ENCODE data around the gene ZBED4. TPM values are rescaled to one million over a fixed set of nuclear protein-coding genes. Genes with fewer than 3 reads are reported as not detected.

ZBED4 gene
- total RNA-seq, 4 donors from 2014 or later: 19.9 to 30.7 (median 24.9) TPM

DNA sequence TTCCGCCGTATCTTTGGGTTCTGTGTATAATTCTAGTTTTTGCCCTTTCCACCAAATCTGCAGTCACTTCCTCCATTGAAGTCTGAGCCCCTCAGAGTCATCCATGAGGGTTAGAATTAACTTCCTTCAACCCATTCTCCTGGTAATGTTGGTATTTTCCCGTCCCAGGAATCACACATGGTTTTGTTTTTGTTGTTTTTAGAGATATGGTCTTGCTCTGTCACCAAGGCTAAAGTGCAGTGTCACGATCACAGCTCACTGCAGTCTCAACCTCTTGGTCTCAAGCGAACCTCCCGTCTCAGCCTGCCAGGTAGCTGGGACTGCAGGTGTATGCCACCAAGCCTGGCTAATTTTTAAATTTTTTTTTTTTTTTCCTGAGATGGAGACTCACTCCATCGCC lies 18.7 kb downstream of the ZBED4 start:
- Histone ChIP-seq H3K27me3 (no peaks in the 10 kb centered on the region), H3K9me3 (no peaks in the 10 kb centered on the region)
- 88 to 96% methylated on average over 7 of the region's 7 CpGs for WGBS, 2 donors (ENCODE audit: low coverage in 1 of 2)

DNA sequence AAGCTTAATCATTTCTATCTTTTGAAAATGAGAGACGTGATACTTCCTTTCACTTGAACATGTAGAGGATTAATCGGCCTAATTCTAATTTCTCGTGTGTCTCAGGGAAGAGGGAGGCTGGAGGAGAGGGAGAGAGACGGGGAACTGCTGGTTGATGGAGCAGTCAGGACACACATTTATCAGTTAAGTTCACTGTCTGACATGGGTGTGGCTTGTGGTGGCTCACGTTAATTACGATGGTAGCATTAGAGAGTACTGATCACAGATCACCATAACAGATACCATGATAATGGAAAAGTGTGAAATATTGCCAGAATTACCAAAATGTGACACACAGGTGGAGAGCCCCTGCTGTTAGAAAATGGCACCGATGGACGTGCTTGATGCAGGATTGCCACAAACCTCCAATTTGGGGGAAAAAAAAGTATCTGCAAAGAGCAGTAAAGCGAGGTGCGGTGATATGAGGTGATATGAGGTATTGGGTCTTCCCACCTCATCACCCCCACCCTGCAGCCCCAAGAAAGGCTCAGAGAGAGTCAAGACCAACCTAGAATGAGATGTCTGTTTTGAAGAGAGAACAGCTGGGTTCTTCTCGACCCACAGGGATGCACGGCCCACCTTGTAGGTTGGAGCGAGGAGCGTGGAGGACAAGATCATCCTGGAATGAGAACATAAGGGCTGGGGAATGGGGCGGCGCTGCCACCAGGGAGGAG lies 19.7 kb downstream of the ZBED4 start:
- no peaks in the 10 kb centered on the region for H3K4me1 ChIP-seq
- H3K36me3 ChIP-seq: no peaks in the 10 kb centered on the region
- H3K27me3 ChIP-seq: no peaks in the 10 kb centered on the region
- TF ChIP-seq POLR2A (IDR thresholded peaks at IDR 0.05) (no peak), EP300 (IDR thresholded peaks at IDR 0.05; ENCODE audit: low read depth) (no peak), POLR2AphosphoS5 (IDR thresholded peaks at IDR 0.05) (no peak)
- TF ChIP-seq, protein P1, sequence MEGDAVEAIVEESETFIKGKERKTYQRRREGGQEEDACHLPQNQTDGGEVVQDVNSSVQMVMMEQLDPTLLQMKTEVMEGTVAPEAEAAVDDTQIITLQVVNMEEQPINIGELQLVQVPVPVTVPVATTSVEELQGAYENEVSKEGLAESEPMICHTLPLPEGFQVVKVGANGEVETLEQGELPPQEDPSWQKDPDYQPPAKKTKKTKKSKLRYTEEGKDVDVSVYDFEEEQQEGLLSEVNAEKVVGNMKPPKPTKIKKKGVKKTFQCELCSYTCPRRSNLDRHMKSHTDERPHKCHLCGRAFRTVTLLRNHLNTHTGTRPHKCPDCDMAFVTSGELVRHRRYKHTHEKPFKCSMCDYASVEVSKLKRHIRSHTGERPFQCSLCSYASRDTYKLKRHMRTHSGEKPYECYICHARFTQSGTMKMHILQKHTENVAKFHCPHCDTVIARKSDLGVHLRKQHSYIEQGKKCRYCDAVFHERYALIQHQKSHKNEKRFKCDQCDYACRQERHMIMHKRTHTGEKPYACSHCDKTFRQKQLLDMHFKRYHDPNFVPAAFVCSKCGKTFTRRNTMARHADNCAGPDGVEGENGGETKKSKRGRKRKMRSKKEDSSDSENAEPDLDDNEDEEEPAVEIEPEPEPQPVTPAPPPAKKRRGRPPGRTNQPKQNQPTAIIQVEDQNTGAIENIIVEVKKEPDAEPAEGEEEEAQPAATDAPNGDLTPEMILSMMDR (IDR thresholded peaks at IDR 0.05): no peak
- H3K9me3 ChIP-seq: no peaks in the 10 kb centered on the region
- in situ Hi-C loops (cut with MboI; ENCODE audit: low pct_ligation_motif_present in 1 of 4, low pct_unique_long_range_greater_than_20kb in 1 of 4, low sequenced_read_pairs in 3 of 4) (loop anchor here in 1 of 4 donors (25.0 kb wide), 1 partner anchor 89 kb away; the partner anchor contains the start of gene PIM3), intact Hi-C loops (cut with DNase I; ENCODE audit: low total_unique reads) (no loop called here)
- no peak for DNase-seq
- no peak overlapping the region for H3K4me3 ChIP-seq
- 89 to 92% methylated on average over 12 to 16 of the region's 16 CpGs for WGBS, 2 donors (ENCODE audit: low coverage in 1 of 2)
- no peak overlapping the region for H3K27ac ChIP-seq

More for the DNA sequence above, 18.7 kb downstream of the ZBED4 start:
- no peak overlapping the region for H3K4me3 ChIP-seq
- in situ Hi-C loops (cut with MboI; ENCODE audit: low pct_ligation_motif_present in 1 of 4, low pct_unique_long_range_greater_than_20kb in 1 of 4, low sequenced_read_pairs in 3 of 4) (loop anchor here in 1 of 4 donors (25.0 kb wide), 1 partner anchor 90 kb away; the partner anchor contains the start of gene PIM3), intact Hi-C loops (cut with DNase I; ENCODE audit: low total_unique reads) (no loop called here)
- no peaks in the 10 kb centered on the region for H3K36me3 ChIP-seq
- H3K4me1 ChIP-seq: no peaks in the 10 kb centered on the region
- DNase-seq: no peak
- no peak overlapping the region for H3K27ac ChIP-seq
- TF ChIP-seq EP300 (IDR thresholded peaks at IDR 0.05; ENCODE audit: low read depth) (no peak), POLR2A (IDR thresholded peaks at IDR 0.05) (no peak), POLR2AphosphoS5 (IDR thresholded peaks at IDR 0.05) (no peak)
- TF ChIP-seq, protein P1 (IDR thresholded peaks at IDR 0.05): no peak

DNA sequence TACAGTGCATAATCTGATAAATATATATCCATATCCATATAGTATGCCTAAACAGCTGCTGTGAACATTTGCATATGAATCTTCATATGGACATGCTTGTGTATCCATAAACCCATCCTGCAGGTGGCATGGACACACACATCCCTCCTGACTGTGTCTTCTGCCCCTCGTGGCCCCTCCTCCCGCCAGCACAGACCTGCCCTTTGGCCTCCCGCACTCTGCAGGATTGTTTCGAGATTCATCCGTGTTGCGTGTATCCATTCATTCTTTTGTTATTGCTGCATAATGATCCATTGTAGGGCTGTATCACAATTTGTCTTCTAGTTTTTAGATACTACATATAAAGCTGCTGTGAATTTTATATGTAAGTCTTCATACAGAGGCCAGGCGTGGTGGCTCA lies 24.0 kb downstream of the ZBED4 start:
- Histone ChIP-seq H3K27me3 (no peaks in the 10 kb centered on the region), H3K36me3 (no peaks in the 10 kb centered on the region), H3K4me1 (no peaks in the 10 kb centered on the region), H3K9me3 (no peaks in the 10 kb centered on the region), H3K27ac (no peak overlapping the region), H3K4me3 (no peak overlapping the region)
- TF ChIP-seq POLR2AphosphoS5 (IDR thresholded peaks at IDR 0.05): no peak
- no peak for TF ChIP-seq EP300 (IDR thresholded peaks at IDR 0.05; ENCODE audit: low read depth)
- TF ChIP-seq, protein P1 (IDR thresholded peaks at IDR 0.05): no peak
- TF ChIP-seq POLR2A (IDR thresholded peaks at IDR 0.05): no peak
- intact Hi-C loops (cut with DNase I; ENCODE audit: low total_unique reads): no loop called here
- DNase-seq: no peak
- WGBS, 2 donors (ENCODE audit: low coverage in 1 of 2): 96 to 99% methylated on average over 7 of the region's 7 CpGs
- in situ Hi-C loops (cut with MboI; ENCODE audit: low pct_ligation_motif_present in 1 of 4, low pct_unique_long_range_greater_than_20kb in 1 of 4, low sequenced_read_pairs in 3 of 4): no loop called here

DNA sequence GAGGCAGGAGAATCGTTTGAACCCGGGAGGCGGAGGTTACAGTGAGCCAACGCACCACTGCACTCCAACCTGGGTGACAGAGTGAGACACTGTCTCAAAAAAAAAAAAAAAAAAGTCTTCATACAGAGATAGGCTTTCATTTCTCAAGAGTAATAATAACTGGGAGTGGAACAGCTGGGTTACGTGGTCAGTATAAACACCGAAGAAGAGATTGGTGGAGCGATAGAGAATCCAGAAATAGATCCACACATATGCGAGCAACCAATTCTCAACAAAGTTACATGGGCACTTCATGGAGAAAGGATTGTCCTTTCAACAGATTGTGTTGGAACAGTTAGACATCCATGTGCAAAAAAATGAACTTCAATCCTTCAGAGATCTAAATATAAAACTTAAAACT lies 24.6 kb downstream of the ZBED4 start:
- WGBS, 2 donors (ENCODE audit: low coverage in 1 of 2): 94 to 96% methylated on average over 8 of the region's 8 CpGs
- intact Hi-C loops (cut with DNase I; ENCODE audit: low total_unique reads) (no loop called here), in situ Hi-C loops (cut with MboI; ENCODE audit: low pct_ligation_motif_present in 1 of 4, low pct_unique_long_range_greater_than_20kb in 1 of 4, low sequenced_read_pairs in 3 of 4) (no loop called here)
- Histone ChIP-seq H3K36me3 (no peaks in the 10 kb centered on the region), H3K9me3 (no peaks in the 10 kb centered on the region), H3K4me3 (no peak overlapping the region), H3K4me1 (no peaks in the 10 kb centered on the region), H3K27me3 (no peaks in the 10 kb centered on the region), H3K27ac (no peak overlapping the region)
- TF ChIP-seq POLR2A (IDR thresholded peaks at IDR 0.05): no peak
- no peak for TF ChIP-seq EP300 (IDR thresholded peaks at IDR 0.05; ENCODE audit: low read depth)
- TF ChIP-seq, protein P1 (IDR thresholded peaks at IDR 0.05): no peak
- TF ChIP-seq POLR2AphosphoS5 (IDR thresholded peaks at IDR 0.05): no peak
- no peak for DNase-seq

Data from transverse colon (tissue), 4 donors.